NT2/D1 (cell line): ENCODE measurements around the gene LYPD5.

Experiments used
- SUZ12 ChIP-seq: IDR thresholded peaks from 2 replicates; pipeline ENCODE4 v1.6.1; 2011; ENCODE audit not compliant: insufficient read length, insufficient read depth; ENCODE audit errors: extremely low read depth
- YY1 ChIP-seq: IDR thresholded peaks from 2 replicates; pipeline ENCODE4 v1.6.1; 2011; ENCODE audit not compliant: insufficient read length, insufficient read depth
- ZNF274 ChIP-seq: IDR thresholded peaks from 2 replicates; pipeline ENCODE4 v1.6.1; 2011; ENCODE audit warnings: mild to moderate bottlenecking, low read depth, low read length

- no peak for TF ChIP-seq ZNF274
- TF ChIP-seq SUZ12, result no peak
- TF ChIP-seq YY1, result no peak
Measured at GRCh38 chr19:43755256-43755801, 46.9 kb downstream of the LYPD5 start.
